Omental fat pad (tissue), 4 donors: ENCODE results near the gene PTPRB. TPM values are rescaled to one million over a fixed set of nuclear protein-coding genes. Genes with fewer than 3 reads are reported as not detected.

ENCODE experiments used
- ATAC-seq: fragments of 150-250 bp; one replicate; pipeline ENCODE4 v1.9.1; 2016; ENCODE audit warnings: mild to moderate bottlenecking, moderate library complexity; ENCODE audit not compliant: low FRiP score
- DNase-seq: peaks from one replicate; pipeline ENCODE4 v3.0.0-alpha.2; 2019; ENCODE audit warnings: low spot score
- CTCF ChIP-seq, 3 donors: fragments of 450-650 bp; IDR thresholded peaks; one replicate each; pipeline ENCODE4 v1.5.1; 2016 to 2017; ENCODE audit warnings: antibody characterized with exemption in 3 of 3, mild to moderate bottlenecking in 3 of 3, moderate library complexity in 2 of 3
- total RNA-seq, 4 donors: library from RNA; depleted of rRNA; stranded (reverse); fragments of >200 nt; gene quantifications; one replicate each; pipeline ENCODE4 v1.1.0, GENCODE V29; 2016

The PTPRB gene
- total RNA-seq, 4 donors from 2014 or later = 14.8 to 165 (median 55.6) TPM

- no peak for TF ChIP-seq CTCF (IDR thresholded peaks at IDR 0.05)
- DNase-seq = no peak
- ATAC-seq = no peak
Observed at GRCh38 chr12:70553391-70553859, 83.8 kb downstream of the PTPRB start.

- no peak for TF ChIP-seq CTCF (IDR thresholded peaks at IDR 0.05)
- DNase-seq (no peak), ATAC-seq (no peak)
Observed at GRCh38 chr12:70551731-70552130, 85.5 kb downstream of the PTPRB start.

- TF ChIP-seq CTCF (IDR thresholded peaks at IDR 0.05) = no peak
- no peak for ATAC-seq
Observed at GRCh38 chr12:70550180-70550577, 87.0 kb downstream of the PTPRB start.

GRCh38 chr12:70549340-70550179, 87.7 kb downstream of the PTPRB start:
- no peak for TF ChIP-seq CTCF (IDR thresholded peaks at IDR 0.05)
- no peak for DNase-seq
- ATAC-seq = no peak

More at GRCh38 chr12:70550180-70550577, 87.0 kb downstream of the PTPRB start:
- no peak for DNase-seq

GRCh38 chr12:70543444-70543843, 93.8 kb downstream of the PTPRB start:
- ATAC-seq (peak; percentile 59), DNase-seq (no peak)
- TF ChIP-seq CTCF (IDR thresholded peaks at IDR 0.05) = no peak

- ATAC-seq (no peak), DNase-seq (no peak)
- TF ChIP-seq CTCF (IDR thresholded peaks at IDR 0.05) = no peak
Observed at GRCh38 chr12:70540996-70541395, 96.2 kb downstream of the PTPRB start.

GRCh38 chr12:70536650-70537049, 100.6 kb downstream of the PTPRB start:
- no peak for DNase-seq
- TF ChIP-seq CTCF (IDR thresholded peaks at IDR 0.05) = no peak
- ATAC-seq = no peak
